IMR-90 (cell line): ENCODE measurements around the gene SEMA5A. TPM values are rescaled to one million over a fixed set of nuclear protein-coding genes. Genes with fewer than 3 reads are reported as not detected.

Source experiments
- ATAC-seq: fragments of 200-7000 bp; cut with Tn5 transposase; 2 replicates; pipeline ENCODE4 v1.9.1; 2020; ENCODE audit warnings: low read depth, mild to moderate bottlenecking, moderate library complexity
- BruUV-seq: library from RNA; stranded (reverse); fragments of 400-500 nt; replicated peaks from 2 replicates; lab custom pipeline; 2021; lab: Mats Ljungman, UMichigan
- CTCF ChIA-PET: fragments of 300-600 bp; formaldehyde crosslinking; extraction: SDS; loops from one replicate; lab custom pipeline; 2021; ENCODE audit warnings: antibody characterized with exemption; lab: Yijun Ruan, JAX
- POLR2A ChIA-PET: fragments of 300-600 bp; sonication (Branson Sonifier 250); formaldehyde crosslinking; loops from one replicate; lab custom pipeline; 2022; ENCODE audit warnings: antibody characterized with exemption; ENCODE audit not compliant: unreplicated experiment; lab: Charles Lee
- DNase-seq: peaks from one replicate; pipeline ENCODE4 v3.0.0; 2013
- H2AFZ ChIP-seq: replicated peaks from 2 replicates; pipeline ENCODE3; 2013; ENCODE audit warnings: low read length, mild to moderate bottlenecking; ENCODE audit not compliant: poor library complexity
- H2AK5ac ChIP-seq: 2 replicates; pipeline ENCODE4 v1.6.1; 2013; ENCODE audit warnings: low read depth, low read length, inconsistent platforms
- H2AK9ac ChIP-seq: replicated peaks from 2 replicates; pipeline ENCODE3; 2013; ENCODE audit warnings: mild to moderate bottlenecking, low read depth, low read length, moderate library complexity; ENCODE audit not compliant: poor library complexity
- H2BK120ac ChIP-seq: 2 replicates; pipeline ENCODE4 v1.6.1; 2013; ENCODE audit warnings: low read depth, low read length, inconsistent platforms
- H2BK15ac ChIP-seq: 3 replicates; pipeline ENCODE4 v1.6.1; 2013; ENCODE audit warnings: low read depth, low read length, inconsistent platforms
- H2BK20ac ChIP-seq: 2 replicates; pipeline ENCODE4 v1.6.1; 2013; ENCODE audit warnings: low read depth, mild to moderate bottlenecking, inconsistent platforms, low read length, moderate library complexity
- H2BK5ac ChIP-seq: 2 replicates; pipeline ENCODE4 v1.6.1; 2013; ENCODE audit warnings: mild to moderate bottlenecking, low read depth, low read length, inconsistent platforms; ENCODE audit not compliant: poor library complexity, severe bottlenecking
- H3K14ac ChIP-seq: replicated peaks from 2 replicates; pipeline ENCODE4 v1.6.1; 2013; ENCODE audit warnings: low read depth, low read length, inconsistent platforms
- H3K18ac ChIP-seq: 2 replicates; pipeline ENCODE4 v1.6.1; 2013; ENCODE audit warnings: low read depth, low read length, control low read depth
- H3K23ac ChIP-seq: 2 replicates; pipeline ENCODE4 v1.6.1; 2013; ENCODE audit warnings: low read depth, low read length, inconsistent platforms
- H3K27ac ChIP-seq: 2 replicates; pipeline ENCODE4 v1.5.1; 2013; ENCODE audit warnings: mild to moderate bottlenecking, control low read depth, low read length; ENCODE audit not compliant: insufficient read depth
- H3K27me3 ChIP-seq: 2 replicates; pipeline ENCODE4 v1.6.1; 2013; ENCODE audit warnings: low read length; ENCODE audit not compliant: control insufficient read depth, insufficient read depth
- H3K36me3 ChIP-seq: 2 replicates; pipeline ENCODE4 v1.6.1; 2013; ENCODE audit warnings: low read length, mixed read lengths; ENCODE audit not compliant: control insufficient read depth, insufficient read depth
- H3K4ac ChIP-seq: 2 replicates; pipeline ENCODE4 v1.6.1; 2013; ENCODE audit warnings: low read depth, low read length, inconsistent platforms
- H3K4me1 ChIP-seq: 2 replicates; pipeline ENCODE4 v1.6.1; 2013; ENCODE audit warnings: low read length, mixed read lengths; ENCODE audit not compliant: control insufficient read depth, insufficient read depth
- H3K4me2 ChIP-seq: 2 replicates; pipeline ENCODE4 v1.6.1; 2013; ENCODE audit warnings: low read depth, mild to moderate bottlenecking, control low read depth, low read length, moderate library complexity
- H3K4me3 ChIP-seq: 2 replicates; pipeline ENCODE4 v1.5.1; 2013; ENCODE audit warnings: low read depth, mild to moderate bottlenecking, control low read depth, low read length, moderate library complexity; ENCODE audit not compliant: insufficient read depth
- H3K56ac ChIP-seq: 2 replicates; pipeline ENCODE4 v1.6.1; 2013; ENCODE audit warnings: low read length, inconsistent platforms; ENCODE audit not compliant: insufficient read depth; ENCODE audit errors: extremely low read depth
- H3K79me1 ChIP-seq, 2 experiments: 2 replicates each; pipeline ENCODE4 v1.6.1; 2013; ENCODE audit warnings: low read length in 2 of 2, inconsistent platforms in 1 of 2, low read depth in 1 of 2
- H3K9ac ChIP-seq: 2 replicates; pipeline ENCODE4 v1.6.1; 2013; ENCODE audit warnings: low read depth, low read length, control low read depth
- H3K9me1 ChIP-seq: 2 replicates; pipeline ENCODE4 v1.6.1; 2013; ENCODE audit warnings: low read length, inconsistent platforms; ENCODE audit not compliant: insufficient read depth
- H3K9me3 ChIP-seq: 2 replicates; pipeline ENCODE4 v1.6.1; 2013; ENCODE audit warnings: low read length; ENCODE audit not compliant: control insufficient read depth, insufficient read depth
- H4K20me1 ChIP-seq: 2 replicates; pipeline ENCODE4 v1.6.1; 2013; ENCODE audit warnings: low read length, inconsistent platforms; ENCODE audit not compliant: insufficient read depth
- H4K5ac ChIP-seq: 2 replicates; pipeline ENCODE4 v1.6.1; 2013; ENCODE audit warnings: mild to moderate bottlenecking, low read depth, low read length, control low read depth
- H4K8ac ChIP-seq, 2 experiments: 2 replicates each; pipeline ENCODE4 v1.6.1; 2013; ENCODE audit warnings: low read depth in 2 of 2, low read length in 2 of 2, control low read depth in 1 of 2, inconsistent platforms in 1 of 2
- H4K91ac ChIP-seq: 2 replicates; pipeline ENCODE4 v1.6.1; 2013; ENCODE audit warnings: low read depth, low read length, inconsistent platforms; ENCODE audit not compliant: insufficient read depth
- CTCF ChIP-seq: conservative IDR thresholded peaks from 2 replicates; pipeline ENCODE4 v1.5.1; 2012; ENCODE audit warnings: mild to moderate bottlenecking, low read depth, low read length, improper control_type of control experiment
- MAFK ChIP-seq: IDR thresholded peaks from 2 replicates; pipeline ENCODE4 v1.6.1; 2012; ENCODE audit warnings: low read depth, low read length, improper control_type of control experiment
- MAZ ChIP-seq: IDR thresholded peaks from 2 replicates; pipeline ENCODE4 v1.6.1; 2012; ENCODE audit warnings: low read depth, mild to moderate bottlenecking, low read length, improper control_type of control experiment, moderate library complexity, borderline replicate concordance
- WGBS, 2 experiments: methylation state at CpG; one replicate each; pipeline versions ENCODE4 v1.1.5 to v1.1.7; 2013; ENCODE audit warnings: missing lambda C conversion rate in 2 of 2; ENCODE audit not compliant: insufficient read length in 1 of 2; ENCODE audit errors: extremely low coverage in 2 of 2; 5-methylcytosine and 5-hydroxymethylcytosine counted together
- dilution Hi-C: fragments of 300-500 bp; cut with HindIII; formaldehyde crosslinking; loops from one replicate; pipeline ENCODE4 v1.14.3; 2018; ENCODE audit warnings: low sequenced_read_pairs; ENCODE audit not compliant: unreplicated experiment
- in situ Hi-C: fragments of 300-500 bp; cut with MboI; formaldehyde crosslinking; loops from 3 replicates; pipeline ENCODE4 v1.14.3; 2019; ENCODE audit warnings: low sequenced_read_pairs, inconsistent platforms, mixed read lengths
- intact Hi-C: fragments of 100-400 bp; cut with micrococcal nuclease; formaldehyde crosslinking; loops from 2 replicates; pipeline ENCODE4 v1.10.0; 2022
- polyA plus RNA-seq, 3 experiments: library from polyadenylated mRNA; depleted of rRNA; stranded (reverse); fragments of >200 nt; gene quantifications; 2 replicates each; pipeline ENCODE4 v1.2.3, GENCODE V29; 2012; ENCODE audit warnings: low replicate concordance in 1 of 3
- total RNA-seq: library from RNA; depleted of rRNA; stranded (reverse); fragments of >200 nt; gene quantifications from 2 replicates; pipeline ENCODE4 v1.2.3, GENCODE V29; 2012

Gene SEMA5A
- total and polyA plus RNA-seq, 2 of the 4 experiments (the other 2 are of a cell fraction) = 8.2 to 9.9 TPM

- CTCF ChIA-PET = no interaction called here
- no peak for ATAC-seq
- POLR2A ChIA-PET = no interaction called here
These were observed 353.6 kb downstream of the SEMA5A start for GRCh38 chr5:9192266-9192665.

More at GRCh38 chr5:9192266-9192665, 353.6 kb downstream of the SEMA5A start:
- H2BK20ac ChIP-seq = no peak overlapping the region
- TF ChIP-seq MAFK (no peak), MAZ (no peak), CTCF (no peak)
- no peaks in the 10 kb centered on the region for H3K27me3 ChIP-seq
- H4K5ac ChIP-seq = no peak overlapping the region
- no peak overlapping the region for H3K4ac ChIP-seq
- DNase-seq = no peak
- BruUV-seq = no TSS peak
- dilution Hi-C loops (no loop called here), in situ Hi-C loops (no loop called here), intact Hi-C loops (no loop called here)
- no peak overlapping the region for H2BK15ac ChIP-seq
- H2BK120ac ChIP-seq = no peak overlapping the region
- no peak overlapping the region for H3K23ac ChIP-seq
- no peak overlapping the region; the same call in 1 of the 2 replicates for H2AK5ac ChIP-seq
- no peak overlapping the region; the same call in 1 of the 2 replicates for H3K14ac ChIP-seq
- no peak overlapping the region for H2AFZ ChIP-seq
- no peak overlapping the region for H3K18ac ChIP-seq
- no peak overlapping the region for H3K9ac ChIP-seq
- peaks cover 5 to 26% of the 10 kb centered on the region in 2 experiments; a peak in 3 of 4 replicates for H3K79me1 ChIP-seq
- no peaks in the 10 kb centered on the region for H3K9me3 ChIP-seq
- WGBS, 2 experiments = 100% methylated on average over 1 of the region's 2 CpGs; no CpG with 5 or more reads in 1 of the 2 experiments
- H3K36me3 ChIP-seq = peaks cover 3% of the 10 kb centered on the region; the same call in 1 of the 2 replicates
- H3K4me3 ChIP-seq = no peak overlapping the region
- no peak overlapping the region for H3K27ac ChIP-seq
- H3K4me2 ChIP-seq = no peak overlapping the region
- no peak overlapping the region for H2AK9ac ChIP-seq
- peaks cover 7% of the 10 kb centered on the region for H3K4me1 ChIP-seq
- no peaks in the 10 kb centered on the region for H4K20me1 ChIP-seq
- no peak overlapping the region for H2BK5ac ChIP-seq
- H3K56ac ChIP-seq = no peak overlapping the region
- H3K9me1 ChIP-seq = peaks cover 28% of the 10 kb centered on the region
- no peak overlapping the region for H4K91ac ChIP-seq
- no peak overlapping the region for H4K8ac ChIP-seq
